KMS-11 (cell line): ENCODE results near the gene CUEDC1.

Source experiments
- H2AFZ ChIP-seq: fragments of 200-600 bp; sonication (generic); 2 replicates; pipeline ENCODE4 v1.6.1; 2016; ENCODE audit warnings: antibody characterized with exemption, mixed run types, low read depth
- H3K27ac ChIP-seq: fragments of 200-600 bp; sonication (generic); 2 replicates; pipeline ENCODE4 v1.6.1; 2016; ENCODE audit warnings: mild to moderate bottlenecking, mixed run types
- H3K27me3 ChIP-seq: fragments of 200-600 bp; sonication (generic); 2 replicates; pipeline ENCODE4 v1.6.1; 2017; ENCODE audit warnings: mild to moderate bottlenecking, low read depth, mixed run types, moderate library complexity; ENCODE audit not compliant: insufficient read depth
- H3K36me3 ChIP-seq: fragments of 200-600 bp; sonication (generic); 2 replicates; pipeline ENCODE4 v1.6.1; 2017; ENCODE audit warnings: mild to moderate bottlenecking, mixed run types; ENCODE audit not compliant: insufficient read depth
- H3K4me1 ChIP-seq: fragments of 200-600 bp; sonication (generic); 2 replicates; pipeline ENCODE4 v1.6.1; 2016; ENCODE audit warnings: mild to moderate bottlenecking, low read depth, mixed run types; ENCODE audit not compliant: poor library complexity, severe bottlenecking
- H3K4me2 ChIP-seq: fragments of 200-600 bp; sonication (generic); 2 replicates; pipeline ENCODE4 v1.7.0; 2016; ENCODE audit warnings: mild to moderate bottlenecking, mixed run types
- H3K4me3 ChIP-seq: fragments of 200-600 bp; sonication (generic); IDR thresholded peaks from 2 replicates; pipeline ENCODE4 v1.6.1; 2017; ENCODE audit warnings: low read depth, low read length, mixed read lengths; ENCODE audit not compliant: insufficient read depth
- H3K79me2 ChIP-seq: fragments of 200-600 bp; sonication (generic); 2 replicates; pipeline ENCODE4 v1.6.1; 2016; ENCODE audit warnings: low read depth, mixed run types; ENCODE audit not compliant: insufficient read depth
- H3K9ac ChIP-seq: fragments of 200-600 bp; sonication (generic); 2 replicates; pipeline ENCODE4 v1.6.1; 2016; ENCODE audit warnings: mild to moderate bottlenecking, mixed run types
- H4K20me1 ChIP-seq: fragments of 200-600 bp; sonication (generic); 2 replicates; pipeline ENCODE4 v1.6.1; 2016; ENCODE audit warnings: mild to moderate bottlenecking, mixed run types; ENCODE audit not compliant: insufficient read depth
- TF ChIP-seq, protein P1 (sequence below): fragments of 200-600 bp; sonication (generic); conservative IDR thresholded peaks from 2 replicates; pipeline ENCODE4 v1.6.1; 2017; ENCODE audit warnings: low read depth, mild to moderate bottlenecking, antibody characterized with exemption, low read length, moderate library complexity, mixed read lengths

Gene CUEDC1

DNA sequence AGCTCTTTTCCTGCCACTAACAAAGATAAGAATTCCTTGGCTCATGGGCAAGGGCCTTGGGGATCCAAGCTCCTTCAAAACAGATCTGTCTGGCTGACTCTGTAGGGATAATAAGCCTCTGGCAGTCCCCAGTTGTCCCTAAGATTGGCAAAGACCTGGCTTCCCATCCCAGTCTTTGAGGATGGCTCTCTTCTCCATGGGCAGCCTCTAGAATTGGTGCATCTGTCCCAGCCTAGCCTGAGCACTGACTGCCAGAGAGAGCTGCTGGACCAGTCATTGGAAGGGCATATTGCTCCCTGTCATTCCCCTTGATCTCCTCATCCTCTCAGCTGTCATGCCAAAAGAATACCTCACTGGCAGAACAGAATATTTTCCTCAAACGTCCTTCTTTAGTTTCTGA, 13.2 kb upstream of the CUEDC1 start:
- TF ChIP-seq, protein P1, sequence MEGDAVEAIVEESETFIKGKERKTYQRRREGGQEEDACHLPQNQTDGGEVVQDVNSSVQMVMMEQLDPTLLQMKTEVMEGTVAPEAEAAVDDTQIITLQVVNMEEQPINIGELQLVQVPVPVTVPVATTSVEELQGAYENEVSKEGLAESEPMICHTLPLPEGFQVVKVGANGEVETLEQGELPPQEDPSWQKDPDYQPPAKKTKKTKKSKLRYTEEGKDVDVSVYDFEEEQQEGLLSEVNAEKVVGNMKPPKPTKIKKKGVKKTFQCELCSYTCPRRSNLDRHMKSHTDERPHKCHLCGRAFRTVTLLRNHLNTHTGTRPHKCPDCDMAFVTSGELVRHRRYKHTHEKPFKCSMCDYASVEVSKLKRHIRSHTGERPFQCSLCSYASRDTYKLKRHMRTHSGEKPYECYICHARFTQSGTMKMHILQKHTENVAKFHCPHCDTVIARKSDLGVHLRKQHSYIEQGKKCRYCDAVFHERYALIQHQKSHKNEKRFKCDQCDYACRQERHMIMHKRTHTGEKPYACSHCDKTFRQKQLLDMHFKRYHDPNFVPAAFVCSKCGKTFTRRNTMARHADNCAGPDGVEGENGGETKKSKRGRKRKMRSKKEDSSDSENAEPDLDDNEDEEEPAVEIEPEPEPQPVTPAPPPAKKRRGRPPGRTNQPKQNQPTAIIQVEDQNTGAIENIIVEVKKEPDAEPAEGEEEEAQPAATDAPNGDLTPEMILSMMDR = no peak
- Histone ChIP-seq H3K27ac (no peak overlapping the region), H3K79me2 (no peaks in the 10 kb centered on the region), H4K20me1 (no peaks in the 10 kb centered on the region), H2AFZ (no peak overlapping the region), H3K4me1 (no peaks in the 10 kb centered on the region), H3K4me3 (no peak overlapping the region), H3K36me3 (0 out of 2 replicates have a peak, but pooled peaks cover under 1% of the 10 kb centered on the region), H3K9ac (no peak overlapping the region), H3K4me2 (no peak overlapping the region), H3K27me3 (no peaks in the 10 kb centered on the region)

DNA sequence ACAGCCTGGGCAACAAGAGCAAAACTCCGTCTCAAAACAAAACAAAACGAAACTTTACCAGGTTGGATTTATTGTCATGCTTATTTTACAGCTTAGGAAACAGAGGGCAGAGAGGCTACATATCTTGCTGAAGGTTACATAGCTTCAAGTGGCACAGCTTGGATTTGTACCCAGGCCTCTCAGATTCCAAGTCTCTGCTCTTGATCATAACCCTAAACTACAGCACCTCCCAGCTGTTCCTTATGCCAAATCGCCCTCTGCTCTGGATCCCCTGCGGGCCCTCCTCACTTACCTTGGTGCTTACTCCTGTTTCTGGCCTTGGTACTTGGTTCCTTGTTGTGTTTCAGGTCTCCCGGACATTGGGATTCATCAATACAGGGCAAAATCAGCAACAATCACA, 11.7 kb upstream of the CUEDC1 start:
- Histone ChIP-seq H4K20me1 (no peaks in the 10 kb centered on the region), H3K9ac (no peak overlapping the region), H3K4me1 (no peaks in the 10 kb centered on the region), H3K27ac (no peak overlapping the region), H3K36me3 (no peaks in the 10 kb centered on the region), H3K4me2 (no peak overlapping the region), H3K79me2 (no peaks in the 10 kb centered on the region), H3K4me3 (no peak overlapping the region), H3K27me3 (no peaks in the 10 kb centered on the region), H2AFZ (no peak overlapping the region)
- TF ChIP-seq, protein P1 = no peak

DNA sequence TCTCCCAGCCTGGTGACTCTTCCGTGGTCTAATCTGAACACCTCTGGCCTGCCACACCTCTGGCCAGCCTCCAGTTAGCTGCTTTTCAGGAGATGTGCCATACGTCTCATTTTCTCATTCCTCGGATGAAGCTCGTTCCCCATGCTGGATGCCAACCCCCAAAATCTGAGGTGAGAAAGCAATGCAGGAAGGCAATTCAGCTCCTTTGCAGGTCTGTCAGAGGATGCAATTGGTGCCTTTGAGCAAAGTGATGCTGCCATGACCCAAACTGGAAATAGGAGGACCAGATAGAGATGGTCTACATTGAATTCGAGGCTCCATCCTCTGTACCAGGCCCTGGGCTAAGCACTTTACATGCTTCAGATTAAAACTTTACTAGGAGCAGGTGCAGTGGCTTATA, 11.0 kb upstream of the CUEDC1 start:
- TF ChIP-seq, protein P1 = no peak

DNA sequence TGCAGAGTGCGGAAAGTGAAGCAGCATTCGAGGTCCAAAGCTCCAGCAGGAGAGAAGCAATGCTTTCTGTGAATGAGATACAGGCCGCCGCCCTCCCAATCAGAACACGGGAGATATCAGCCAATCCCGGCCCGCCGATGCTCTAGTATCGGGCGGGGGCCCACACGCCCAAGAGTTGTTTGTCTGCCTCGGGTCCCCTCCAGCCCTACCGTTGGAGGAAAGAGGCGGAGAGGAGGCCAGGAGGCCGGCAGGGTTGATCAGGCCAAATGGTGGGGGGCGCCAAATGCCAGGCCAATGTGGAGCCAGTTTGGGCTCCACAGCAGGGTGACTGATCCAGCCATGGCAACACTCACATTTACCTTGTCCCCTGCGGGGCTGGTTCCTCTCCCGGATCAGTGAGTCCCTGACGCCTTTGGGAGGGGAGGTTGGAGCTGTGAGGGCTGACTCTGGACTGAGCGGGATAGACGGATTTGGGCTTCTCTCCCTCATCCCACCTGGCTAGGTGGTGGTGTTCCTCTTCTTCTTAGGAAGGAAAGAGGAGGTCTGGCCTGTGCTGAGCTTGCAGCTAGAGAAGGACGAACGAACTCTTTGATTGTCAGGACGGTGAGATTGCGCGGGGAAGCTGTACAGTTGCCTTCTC, 10.4 kb upstream of the CUEDC1 start:
- Histone ChIP-seq H3K9ac (no peak overlapping the region), H3K79me2 (no peaks in the 10 kb centered on the region), H3K27me3 (0 out of 2 replicates have a peak, but pooled peaks cover under 1% of the 10 kb centered on the region), H3K4me1 (no peaks in the 10 kb centered on the region), H3K4me3 (no peak overlapping the region), H3K27ac (no peak overlapping the region), H4K20me1 (no peaks in the 10 kb centered on the region), H3K4me2 (no peak overlapping the region), H2AFZ (no peak overlapping the region), H3K36me3 (no peaks in the 10 kb centered on the region)
- TF ChIP-seq, protein P1 = no peak

More for the DNA sequence above, 11.0 kb upstream of the CUEDC1 start:
- no peaks in the 10 kb centered on the region for H3K4me1 ChIP-seq
- no peaks in the 10 kb centered on the region for H3K27me3 ChIP-seq
- no peaks in the 10 kb centered on the region for H3K79me2 ChIP-seq
- H3K36me3 ChIP-seq = no peaks in the 10 kb centered on the region
- H3K9ac ChIP-seq = no peak overlapping the region
- no peak overlapping the region for H3K27ac ChIP-seq
- no peaks in the 10 kb centered on the region for H4K20me1 ChIP-seq
- H3K4me2 ChIP-seq = no peak overlapping the region
- no peak overlapping the region for H3K4me3 ChIP-seq
- no peak overlapping the region for H2AFZ ChIP-seq
